HAP-1 (cell line): Measurements from ENCODE around the gene AREG.

Experiments used
- DNase-seq, 2 experiments: peaks; one replicate each; pipeline ENCODE4 v3.0.0-alpha.2; 2016 to 2020; ENCODE audit warnings: low spot score in 2 of 2
- H3K27me3 ChIP-seq: fragments of 250-450 bp; sonication (Bioruptor Pico); 2 replicates; pipeline ENCODE4 v1.5.1; 2020; ENCODE audit warnings: low read depth, mild to moderate bottlenecking, moderate library complexity
- H3K36me3 ChIP-seq: fragments of 250-450 bp; sonication (Bioruptor Pico); replicated peaks from 2 replicates; pipeline ENCODE4 v1.5.1; 2020; ENCODE audit warnings: mild to moderate bottlenecking
- H3K4me1 ChIP-seq: fragments of 250-450 bp; sonication (Bioruptor Pico); 2 replicates; pipeline ENCODE4 v1.5.1; 2020; ENCODE audit warnings: mild to moderate bottlenecking
- H3K4me3 ChIP-seq: fragments of 250-450 bp; sonication (Bioruptor Pico); 2 replicates; pipeline ENCODE4 v1.5.1; 2020; ENCODE audit warnings: mild to moderate bottlenecking, moderate library complexity
- H3K9me3 ChIP-seq: fragments of 250-450 bp; sonication (Bioruptor Pico); 2 replicates; pipeline ENCODE4 v1.5.1; 2020; ENCODE audit warnings: mild to moderate bottlenecking, moderate library complexity
- in situ Hi-C: fragments of 300-500 bp; cut with MboI; formaldehyde crosslinking; loops from 3 replicates; pipeline ENCODE4 v1.14.3; 2020; ENCODE audit warnings: low sequenced_read_pairs, inconsistent platforms, mixed read lengths

AREG gene

DNA sequence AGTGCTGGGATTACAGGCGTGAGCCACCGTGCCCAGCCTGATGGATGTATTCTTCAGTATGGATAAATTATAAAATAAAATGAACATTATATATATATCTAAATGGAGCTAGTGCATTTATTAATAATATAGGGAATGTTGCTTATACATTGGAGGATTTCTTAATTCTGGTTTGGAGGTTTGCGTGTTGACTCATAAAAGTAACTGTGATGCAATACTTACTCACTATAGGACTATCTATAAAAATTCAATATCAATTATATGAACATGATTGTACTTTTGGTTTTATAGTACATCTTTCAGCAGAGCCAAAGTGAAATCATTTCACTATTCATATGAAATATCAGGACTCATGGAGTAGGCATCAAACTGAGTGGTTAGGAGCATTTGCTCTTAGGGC is 3.2 kb upstream of the AREG start:
- Histone ChIP-seq H3K4me3 (no peak overlapping the region), H3K4me1 (no peaks in the 10 kb centered on the region), H3K9me3 (no peaks in the 10 kb centered on the region), H3K27me3 (peaks cover 14% of the 10 kb centered on the region), H3K36me3 (no peaks in the 10 kb centered on the region)
- in situ Hi-C loops: no loop called here
- DNase-seq: no peak

GRCh38 chr4:74446193-74446868 is 1.4 kb downstream of the AREG start:
- in situ Hi-C loops: no loop called here
- peaks cover 17% of the 10 kb centered on the region for H3K27me3 ChIP-seq
- no peak for DNase-seq
- 0 out of 2 replicates have a peak, but pooled peaks cover 3% of the 10 kb centered on the region for H3K4me1 ChIP-seq
- no peaks in the 10 kb centered on the region for H3K9me3 ChIP-seq
- H3K36me3 ChIP-seq: no peaks in the 10 kb centered on the region
- H3K4me3 ChIP-seq: no peak overlapping the region

GRCh38 chr4:74446896-74447295 is 2.0 kb downstream of the AREG start:
- in situ Hi-C loops: no loop called here
- Histone ChIP-seq H3K4me3 (no peak overlapping the region), H3K27me3 (peaks cover 17% of the 10 kb centered on the region), H3K9me3 (no peaks in the 10 kb centered on the region), H3K4me1 (0 out of 2 replicates have a peak, but pooled peaks cover 3% of the 10 kb centered on the region), H3K36me3 (no peaks in the 10 kb centered on the region)
- no peak for DNase-seq

GRCh38 chr4:74447636-74448233 is 2.8 kb downstream of the AREG start:
- peaks cover 17% of the 10 kb centered on the region for H3K27me3 ChIP-seq
- no peaks in the 10 kb centered on the region for H3K36me3 ChIP-seq
- in situ Hi-C loops: no loop called here
- no peaks in the 10 kb centered on the region for H3K9me3 ChIP-seq
- no peak overlapping the region for H3K4me3 ChIP-seq
- 0 out of 2 replicates have a peak, but pooled peaks cover 3% of the 10 kb centered on the region for H3K4me1 ChIP-seq
- no peak for DNase-seq

DNA sequence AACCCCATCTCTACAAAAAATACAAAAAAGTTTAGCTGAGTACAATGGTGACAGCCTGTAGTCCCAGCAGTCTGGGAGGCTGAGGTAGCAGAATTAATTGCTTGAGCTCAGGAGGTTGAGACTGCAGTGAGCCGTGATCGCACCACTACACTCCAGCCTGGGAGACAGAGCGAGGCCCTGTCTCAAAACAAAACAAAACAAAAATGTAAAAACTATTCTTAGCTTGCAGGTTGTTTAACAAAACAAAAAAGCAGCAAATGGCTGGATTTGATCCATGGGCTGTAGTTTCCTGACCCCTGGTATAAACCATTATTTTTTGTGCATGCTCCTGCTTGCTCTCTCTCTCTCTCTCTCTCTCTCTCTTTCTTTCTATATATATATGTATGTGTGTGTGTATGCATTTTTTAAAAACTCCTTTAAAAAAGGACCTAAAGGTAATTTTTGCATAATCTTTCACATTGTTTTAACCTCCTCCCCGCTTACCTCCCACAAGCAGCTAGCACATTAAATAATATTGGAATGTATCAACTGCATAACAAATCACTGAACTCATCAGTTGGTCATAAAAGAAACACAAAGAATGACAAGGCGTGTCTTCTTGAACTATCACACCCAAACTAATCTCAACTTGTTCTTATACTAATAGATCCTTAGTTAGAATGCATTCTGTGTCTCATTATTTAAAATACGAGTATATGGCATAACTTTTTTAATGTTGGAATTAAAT is 4.8 kb downstream of the AREG start:
- Histone ChIP-seq H3K9me3 (no peaks in the 10 kb centered on the region), H3K4me1 (0 out of 2 replicates have a peak, but pooled peaks cover 3% of the 10 kb centered on the region), H3K4me3 (no peak overlapping the region), H3K27me3 (peaks cover 19% of the 10 kb centered on the region), H3K36me3 (no peaks in the 10 kb centered on the region)
- DNase-seq: no peak
- in situ Hi-C loops: no loop called here

- in situ Hi-C loops: no loop called here
- H3K4me1 ChIP-seq: 0 out of 2 replicates have a peak, but pooled peaks cover 3% of the 10 kb centered on the region
- H3K36me3 ChIP-seq: no peaks in the 10 kb centered on the region
- DNase-seq: no peak
- H3K9me3 ChIP-seq: no peaks in the 10 kb centered on the region
- no peak overlapping the region for H3K4me3 ChIP-seq
- H3K27me3 ChIP-seq: peaks cover 15% of the 10 kb centered on the region
Observed at GRCh38 chr4:74450298-74450683, 5.4 kb downstream of the AREG start.

GRCh38 chr4:74451214-74451661 is 6.3 kb downstream of the AREG start:
- no peak overlapping the region for H3K4me3 ChIP-seq
- in situ Hi-C loops: no loop called here
- 0 out of 2 replicates have a peak, but pooled peaks cover 3% of the 10 kb centered on the region for H3K4me1 ChIP-seq
- no peaks in the 10 kb centered on the region for H3K9me3 ChIP-seq
- DNase-seq: no peak
- H3K27me3 ChIP-seq: peaks cover 10% of the 10 kb centered on the region; the same call in 1 of the 2 replicates
- H3K36me3 ChIP-seq: no peaks in the 10 kb centered on the region

DNA sequence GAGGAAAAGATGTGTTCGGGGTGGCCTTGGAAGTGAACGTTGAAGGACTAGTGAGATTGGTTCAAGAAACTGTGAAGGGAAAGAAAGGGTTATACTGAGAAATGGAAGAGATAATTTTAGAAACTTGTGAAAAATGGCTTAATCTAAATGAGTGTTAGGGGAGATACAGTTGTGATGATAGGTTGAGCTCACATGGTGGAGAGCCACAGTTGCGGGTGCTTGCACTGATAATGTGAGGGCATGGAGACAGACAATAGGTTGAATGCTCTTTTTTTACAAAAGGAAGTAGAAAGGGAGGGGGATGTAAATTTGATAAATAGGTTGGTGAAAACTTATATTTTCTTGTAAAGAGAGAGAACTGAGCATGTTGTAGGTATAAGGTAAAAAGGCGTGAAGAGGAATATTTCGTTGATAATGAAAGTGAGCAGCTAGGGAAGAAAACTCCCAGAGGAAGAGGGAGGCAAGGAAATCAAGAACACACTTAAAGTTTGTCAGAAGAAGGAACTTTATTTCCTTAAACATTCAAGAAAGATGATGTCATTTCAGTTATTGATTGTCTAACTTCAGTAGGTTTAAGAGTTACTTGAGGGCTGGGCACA is 8.2 kb downstream of the AREG start:
- DNase-seq: no peak
- in situ Hi-C loops: no loop called here
- no peaks in the 10 kb centered on the region for H3K9me3 ChIP-seq
- peaks cover 5% of the 10 kb centered on the region; the same call in 1 of the 2 replicates for H3K4me1 ChIP-seq
- H3K36me3 ChIP-seq: no peaks in the 10 kb centered on the region
- peaks cover 6% of the 10 kb centered on the region; the same call in 1 of the 2 replicates for H3K27me3 ChIP-seq
- H3K4me3 ChIP-seq: no peak overlapping the region

DNA sequence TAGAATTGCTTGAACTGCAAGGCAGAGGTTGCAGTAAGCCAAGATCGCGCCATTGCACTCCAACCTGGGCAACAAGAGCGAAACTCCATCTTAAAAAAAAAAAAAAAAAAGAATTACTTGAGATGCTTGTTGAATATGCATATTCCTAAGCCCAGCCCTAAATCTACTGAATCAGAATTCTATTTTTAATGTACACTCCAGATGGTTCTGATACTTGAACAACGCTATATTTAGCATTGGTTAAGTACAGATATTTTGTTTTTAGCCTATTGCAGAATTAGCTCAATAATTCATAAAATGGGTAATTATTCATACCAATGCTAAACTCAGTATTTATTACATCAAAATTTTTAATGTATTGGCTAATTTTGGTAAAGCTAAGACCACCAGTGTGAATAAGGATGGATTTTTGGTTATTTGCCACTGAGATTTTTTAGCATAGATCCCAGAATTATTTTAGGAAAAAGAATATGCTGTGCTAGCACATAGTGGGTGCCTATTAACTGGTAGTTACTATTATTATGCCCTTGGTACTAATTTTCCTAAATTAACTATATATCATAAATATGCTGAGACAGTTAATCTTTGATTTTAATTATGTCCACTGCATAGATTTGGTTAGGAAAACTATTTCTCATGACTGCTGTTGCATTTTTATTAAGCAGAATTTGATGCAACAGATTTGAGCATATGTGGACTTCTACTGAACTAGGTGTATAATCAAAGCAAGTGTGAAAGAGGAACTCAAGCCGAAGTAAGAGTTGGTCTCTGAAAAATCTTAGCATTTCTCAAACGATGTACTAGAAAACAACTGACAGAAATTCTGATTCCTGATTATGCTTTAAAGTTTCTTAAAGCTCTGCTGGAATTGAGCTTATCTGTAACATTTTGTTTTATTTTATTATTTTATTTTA is 9.2 kb downstream of the AREG start:
- DNase-seq: no peak
- H3K27me3 ChIP-seq: peaks cover 6% of the 10 kb centered on the region; the same call in 1 of the 2 replicates
- no peak overlapping the region for H3K4me3 ChIP-seq
- no peaks in the 10 kb centered on the region for H3K9me3 ChIP-seq
- in situ Hi-C loops: no loop called here
- H3K4me1 ChIP-seq: peaks cover 10% of the 10 kb centered on the region; the same call in 1 of the 2 replicates
- no peaks in the 10 kb centered on the region for H3K36me3 ChIP-seq

DNA sequence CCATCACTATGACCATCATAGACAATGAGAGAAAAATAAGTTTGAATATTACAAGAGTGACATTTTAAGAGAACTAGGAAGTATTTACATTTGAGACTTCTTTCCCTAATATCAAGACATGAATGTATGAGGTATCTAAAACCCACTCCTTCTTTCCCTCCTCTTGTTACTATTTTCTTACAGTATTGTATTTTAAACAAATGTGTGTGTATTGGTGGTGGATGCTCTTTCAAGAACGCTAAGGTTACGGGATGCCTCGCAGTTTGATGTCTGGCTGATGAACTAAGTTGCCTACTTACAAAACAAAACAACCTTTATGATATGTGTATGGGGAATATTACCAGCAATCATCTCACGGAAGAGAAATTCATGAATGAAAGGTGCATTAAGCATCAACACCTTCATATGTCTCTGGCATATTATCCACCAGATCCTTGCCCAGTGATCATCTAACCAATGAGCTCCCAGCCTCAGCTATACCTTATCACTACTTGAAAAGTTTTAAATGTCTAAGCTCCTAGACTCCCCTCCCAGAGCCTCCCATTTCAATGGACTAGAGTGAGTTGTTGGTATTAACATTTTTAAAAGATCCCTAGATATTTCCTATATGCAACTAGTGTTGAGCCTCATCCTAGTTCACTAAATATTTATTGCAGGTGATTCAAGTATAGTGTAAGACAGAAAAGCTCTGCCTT is 10.6 kb downstream of the AREG start:
- peaks cover 8% of the 10 kb centered on the region; the same call in 1 of the 2 replicates for H3K4me1 ChIP-seq
- DNase-seq: no peak
- H3K27me3 ChIP-seq: peaks cover 6% of the 10 kb centered on the region; the same call in 1 of the 2 replicates
- in situ Hi-C loops: no loop called here
- H3K9me3 ChIP-seq: no peaks in the 10 kb centered on the region
- no peak overlapping the region for H3K4me3 ChIP-seq
- no peaks in the 10 kb centered on the region for H3K36me3 ChIP-seq

DNA sequence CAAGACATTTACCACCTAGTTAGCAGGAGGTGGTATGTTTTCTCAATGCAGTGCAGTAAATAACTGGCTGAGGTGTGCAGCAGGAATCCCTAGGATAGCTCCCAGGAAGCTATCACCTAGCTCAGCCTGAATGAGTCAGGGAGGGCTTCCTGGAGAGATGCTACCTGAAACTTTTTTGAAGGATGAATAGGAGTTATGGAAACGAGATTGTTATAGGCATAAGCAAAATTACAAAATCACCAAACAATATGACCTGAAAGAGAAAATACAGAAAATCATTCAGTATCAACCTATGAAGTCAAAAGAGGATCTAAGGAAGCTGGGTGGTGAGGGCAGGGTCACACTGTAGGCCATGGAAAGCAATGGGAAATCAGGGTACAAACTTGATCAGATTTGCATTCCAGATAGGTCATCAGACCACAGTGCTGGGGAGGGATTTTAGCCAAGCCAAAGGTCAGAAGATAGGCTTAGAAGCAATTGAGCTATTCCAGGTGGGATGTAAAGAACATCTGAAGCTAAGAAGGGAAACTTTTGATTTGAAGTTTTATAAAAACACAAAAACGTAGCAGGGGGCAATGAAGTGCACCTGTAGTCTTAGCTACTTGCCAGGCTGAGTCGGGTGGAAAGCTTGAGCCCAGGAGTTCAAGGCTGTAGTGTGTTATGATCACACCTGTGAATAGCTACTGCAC is 11.3 kb downstream of the AREG start:
- Histone ChIP-seq H3K9me3 (no peaks in the 10 kb centered on the region), H3K4me3 (no peak overlapping the region), H3K4me1 (peaks cover 8% of the 10 kb centered on the region; the same call in 1 of the 2 replicates), H3K27me3 (peaks cover 6% of the 10 kb centered on the region; the same call in 1 of the 2 replicates), H3K36me3 (no peaks in the 10 kb centered on the region)
- in situ Hi-C loops: no loop called here
- DNase-seq: no peak

- no peak for DNase-seq
- Histone ChIP-seq H3K27me3 (peaks cover 6% of the 10 kb centered on the region; the same call in 1 of the 2 replicates), H3K4me1 (peaks cover 8% of the 10 kb centered on the region; the same call in 1 of the 2 replicates), H3K9me3 (no peaks in the 10 kb centered on the region), H3K36me3 (no peaks in the 10 kb centered on the region), H3K4me3 (no peak overlapping the region)
- in situ Hi-C loops: no loop called here
Observed at GRCh38 chr4:74456849-74457395, 12.0 kb downstream of the AREG start.
